SJSA1 (cell line): ENCODE data around the gene IQCE. TPM values are rescaled to one million over a fixed set of nuclear protein-coding genes. Genes with fewer than 3 reads are reported as not detected.

ENCODE experiments used
- DNase-seq, 2 experiments: peaks; one replicate each; pipeline ENCODE4 v3.0.0-alpha.2; 2015 to 2020; ENCODE audit warnings: low spot score in 2 of 2, low read depth in 1 of 2
- H3K27ac ChIP-seq: fragments of 250-450 bp; sonication (Bioruptor Pico); 2 replicates; pipeline ENCODE4 v1.5.1; 2020; ENCODE audit warnings: mild to moderate bottlenecking, moderate library complexity
- H3K27me3 ChIP-seq: fragments of 250-450 bp; sonication (Bioruptor Pico); replicated peaks from 2 replicates; pipeline ENCODE4 v1.5.1; 2020; ENCODE audit warnings: mild to moderate bottlenecking, moderate library complexity
- H3K36me3 ChIP-seq: fragments of 250-450 bp; sonication (Bioruptor Pico); 2 replicates; pipeline ENCODE4 v1.5.1; 2020; ENCODE audit warnings: mild to moderate bottlenecking
- H3K4me1 ChIP-seq: fragments of 250-450 bp; sonication (Bioruptor Pico); replicated peaks from 2 replicates; pipeline ENCODE4 v1.6.1; 2021; ENCODE audit warnings: mild to moderate bottlenecking
- H3K4me3 ChIP-seq: fragments of 250-450 bp; sonication (Bioruptor Pico); 2 replicates; pipeline ENCODE4 v1.5.1; 2020; ENCODE audit warnings: mild to moderate bottlenecking
- H3K9me3 ChIP-seq: fragments of 250-450 bp; sonication (Bioruptor Pico); replicated peaks from 2 replicates; pipeline ENCODE4 v1.5.1; 2020; ENCODE audit warnings: mild to moderate bottlenecking
- total RNA-seq: library from RNA; depleted of rRNA; stranded (reverse); fragments of >200 nt; shearing (Covaris generic); gene quantifications from 2 replicates; pipeline ENCODE4 v1.2.3, GENCODE V29; 2014

IQCE gene
- total RNA-seq, 1 experiment from 2014 or later = 10.9 TPM

- Histone ChIP-seq H3K9me3 (no peaks in the 10 kb centered on the region), H3K27me3 (no peaks in the 10 kb centered on the region), H3K36me3 (no peaks in the 10 kb centered on the region), H3K4me3 (no peak overlapping the region), H3K27ac (peak overlapping the region; percentile 70), H3K4me1 (peaks cover 49% of the 10 kb centered on the region)
- peak; percentile 86 to 87 for DNase-seq
These were observed 41.8 kb upstream of the IQCE start for GRCh38 chr7:2517026-2517425.

GRCh38 chr7:2517678-2518507 lies 40.9 kb upstream of the IQCE start:
- Histone ChIP-seq H3K9me3 (no peaks in the 10 kb centered on the region), H3K4me1 (peaks cover 58% of the 10 kb centered on the region), H3K4me3 (no peak overlapping the region), H3K36me3 (no peaks in the 10 kb centered on the region), H3K27me3 (no peaks in the 10 kb centered on the region), H3K27ac (peak overlapping the region; percentile 42)
- DNase-seq = no peak

- H3K4me1 ChIP-seq = peaks cover 66% of the 10 kb centered on the region
- no peaks in the 10 kb centered on the region for H3K27me3 ChIP-seq
- no peak overlapping the region for H3K27ac ChIP-seq
- no peaks in the 10 kb centered on the region for H3K36me3 ChIP-seq
- H3K4me3 ChIP-seq = no peak overlapping the region
- H3K9me3 ChIP-seq = no peaks in the 10 kb centered on the region
- no peak for DNase-seq
These were observed 40.1 kb upstream of the IQCE start for GRCh38 chr7:2518737-2519118.

- Histone ChIP-seq H3K4me1 (peaks cover 72% of the 10 kb centered on the region), H3K4me3 (peak within 1 kb of the TSS; percentile 35), H3K27ac (no peak within 1 kb of the TSS), H3K36me3 (no peaks in the 10 kb centered on the region), H3K9me3 (no peaks in the 10 kb centered on the region), H3K27me3 (no peaks in the 10 kb centered on the region)
- peak; percentile 74 to 83 for DNase-seq
These were observed 39.5 kb upstream of the IQCE start, which contains the start of gene LFNG for GRCh38 chr7:2519119-2519930. Gene LFNG (plus strand): TSS chr7:2519774. CDS start chr7:2519862, 88 bp downstream.

GRCh38 chr7:2520131-2520760 lies 38.5 kb upstream of the IQCE start:
- H3K27ac ChIP-seq = no peak overlapping the region
- H3K4me3 ChIP-seq = peak overlapping the region; percentile 35
- peaks cover 76% of the 10 kb centered on the region for H3K4me1 ChIP-seq
- no peaks in the 10 kb centered on the region for H3K36me3 ChIP-seq
- DNase-seq = no peak
- no peaks in the 10 kb centered on the region for H3K27me3 ChIP-seq
- no peaks in the 10 kb centered on the region for H3K9me3 ChIP-seq

- peaks cover 74% of the 10 kb centered on the region for H3K4me1 ChIP-seq
- H3K27me3 ChIP-seq = no peaks in the 10 kb centered on the region
- no peaks in the 10 kb centered on the region for H3K36me3 ChIP-seq
- no peak for DNase-seq
- no peak overlapping the region for H3K27ac ChIP-seq
- no peak overlapping the region for H3K4me3 ChIP-seq
- no peaks in the 10 kb centered on the region for H3K9me3 ChIP-seq
These were observed 38.0 kb upstream of the IQCE start for GRCh38 chr7:2520761-2521290.

GRCh38 chr7:2521341-2521745 lies 37.4 kb upstream of the IQCE start:
- Histone ChIP-seq H3K4me3 (no peak overlapping the region), H3K36me3 (no peaks in the 10 kb centered on the region), H3K27ac (no peak overlapping the region), H3K9me3 (no peaks in the 10 kb centered on the region), H3K27me3 (no peaks in the 10 kb centered on the region), H3K4me1 (peaks cover 69% of the 10 kb centered on the region)
- DNase-seq = no peak

- DNase-seq = no peak
These were observed 36.7 kb upstream of the IQCE start for GRCh38 chr7:2521952-2522591.

GRCh38 chr7:2522780-2523433 lies 35.9 kb upstream of the IQCE start:
- H3K36me3 ChIP-seq = no peaks in the 10 kb centered on the region
- DNase-seq = no peak
- no peak overlapping the region for H3K27ac ChIP-seq
- no peaks in the 10 kb centered on the region for H3K27me3 ChIP-seq
- no peaks in the 10 kb centered on the region for H3K9me3 ChIP-seq
- H3K4me1 ChIP-seq = peaks cover 61% of the 10 kb centered on the region
- no peak overlapping the region for H3K4me3 ChIP-seq

More at GRCh38 chr7:2521952-2522591, 36.7 kb upstream of the IQCE start:
- Histone ChIP-seq H3K9me3 (no peaks in the 10 kb centered on the region), H3K27ac (no peak overlapping the region), H3K4me3 (no peak overlapping the region), H3K4me1 (peaks cover 61% of the 10 kb centered on the region), H3K27me3 (no peaks in the 10 kb centered on the region), H3K36me3 (no peaks in the 10 kb centered on the region)

GRCh38 chr7:2523461-2523936 lies 35.3 kb upstream of the IQCE start:
- peaks cover 61% of the 10 kb centered on the region for H3K4me1 ChIP-seq
- H3K36me3 ChIP-seq = no peaks in the 10 kb centered on the region
- no peaks in the 10 kb centered on the region for H3K9me3 ChIP-seq
- no peaks in the 10 kb centered on the region for H3K27me3 ChIP-seq
- no peak overlapping the region for H3K27ac ChIP-seq
- DNase-seq = no peak
- no peak overlapping the region for H3K4me3 ChIP-seq

- Histone ChIP-seq H3K9me3 (no peaks in the 10 kb centered on the region), H3K27me3 (no peaks in the 10 kb centered on the region), H3K36me3 (no peaks in the 10 kb centered on the region), H3K27ac (no peak overlapping the region), H3K4me1 (peaks cover 64% of the 10 kb centered on the region), H3K4me3 (no peak overlapping the region)
- DNase-seq = peak; percentile 76 to 88
These were observed 34.6 kb upstream of the IQCE start for GRCh38 chr7:2523941-2524807.
